ENCODE data around the gene SPACA6.
A peak's percentile ranks its signal among the peaks of the same experiment; 100 is the strongest.

The SPACA6 gene

DNA sequence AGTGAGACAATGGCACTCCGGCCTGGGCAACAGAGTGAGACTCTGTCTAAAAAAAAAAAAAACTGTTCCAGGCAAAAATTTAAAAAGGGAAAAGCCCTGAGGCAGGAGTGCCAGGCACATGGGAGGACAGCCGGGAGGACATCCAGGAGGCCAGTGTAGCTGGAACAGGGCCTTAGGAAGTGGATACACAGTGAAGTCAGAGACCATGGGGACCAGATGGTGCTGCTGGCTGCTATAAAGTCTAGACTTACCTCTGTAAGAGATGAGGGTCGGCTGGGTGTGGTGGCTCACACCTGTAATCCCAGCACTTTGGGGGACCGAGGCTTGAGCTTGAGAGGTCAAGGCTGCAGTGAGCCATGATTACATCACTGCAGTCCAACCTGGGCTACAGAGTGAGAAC is 15.7 kb downstream of the SPACA6 start:
- WGBS, 2 experiments (ENCODE audit: insufficient coverage in 2 of 2): 90 to 95% methylated on average over 4 of the region's 4 CpGs
- Histone ChIP-seq H3K4me3 (ENCODE audit: extremely low read depth, insufficient read depth, low read length, poor library complexity, severe bottlenecking) (no peak overlapping the region), H3K9me3 (ENCODE audit: control insufficient read depth, low read length) (no peaks in the 10 kb centered on the region), H3K27ac (ENCODE audit: low read depth, low read length, severe bottlenecking) (no peak overlapping the region), H3K36me3 (ENCODE audit: control insufficient read depth, insufficient read depth, low read length) (peaks cover 36% of the 10 kb centered on the region), H3K4me1 (ENCODE audit: control insufficient read depth, insufficient read depth, low read length, poor library complexity, severe bottlenecking) (no peaks in the 10 kb centered on the region)

GRCh38 chr19:51709575-51709974 is 16.4 kb downstream of the SPACA6 start:
- Histone ChIP-seq H3K4me1 (ENCODE audit: control insufficient read depth, insufficient read depth, low read length, poor library complexity, severe bottlenecking) (no peaks in the 10 kb centered on the region), H3K36me3 (ENCODE audit: control insufficient read depth, insufficient read depth, low read length) (peaks cover 34% of the 10 kb centered on the region), H3K4me3 (ENCODE audit: extremely low read depth, insufficient read depth, low read length, poor library complexity, severe bottlenecking) (no peak overlapping the region), H3K27ac (ENCODE audit: low read depth, low read length, severe bottlenecking) (no peak overlapping the region), H3K9me3 (ENCODE audit: control insufficient read depth, low read length) (no peaks in the 10 kb centered on the region)
- 91 to 94% methylated on average over 5 to 6 of the region's 6 CpGs for whole genome bisulfite sequencing, 2 experiments (ENCODE audit: insufficient coverage in 2 of 2)

- 88 to 91% methylated on average over 2 of the region's 2 CpGs for WGBS, 2 experiments (ENCODE audit: insufficient coverage in 2 of 2)
- peaks cover 28% of the 10 kb centered on the region for H3K36me3 ChIP-seq (ENCODE audit: control insufficient read depth, insufficient read depth, low read length)
- no peaks in the 10 kb centered on the region for H3K4me1 ChIP-seq (ENCODE audit: control insufficient read depth, insufficient read depth, low read length, poor library complexity, severe bottlenecking)
- no peaks in the 10 kb centered on the region for H3K9me3 ChIP-seq (ENCODE audit: control insufficient read depth, low read length)
- H3K27ac ChIP-seq (ENCODE audit: low read depth, low read length, severe bottlenecking): no peak overlapping the region
- no peak overlapping the region for H3K4me3 ChIP-seq (ENCODE audit: extremely low read depth, insufficient read depth, low read length, poor library complexity, severe bottlenecking)
Observed at GRCh38 chr19:51710163-51710562, 17.0 kb downstream of the SPACA6 start.

DNA sequence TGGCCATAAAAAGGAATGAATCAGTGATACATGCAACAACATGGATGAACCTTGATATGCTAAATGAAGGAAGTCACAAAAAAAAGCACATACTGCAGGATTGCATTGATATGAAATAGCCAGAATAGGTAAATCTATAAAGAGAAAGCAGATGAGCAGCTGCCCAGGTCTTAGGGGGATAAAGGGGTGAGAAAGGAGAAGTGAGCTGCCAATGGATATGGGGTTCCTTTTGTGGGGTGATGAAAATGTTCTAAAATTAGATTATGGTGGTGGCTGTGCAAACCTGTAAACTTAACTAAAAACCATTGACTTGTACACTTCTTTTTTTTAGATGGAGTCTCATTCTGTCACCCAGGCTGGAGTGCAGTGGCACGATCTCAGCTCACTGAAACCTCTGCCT is 18.6 kb downstream of the SPACA6 start:
- no peaks in the 10 kb centered on the region for H3K4me1 ChIP-seq (ENCODE audit: control insufficient read depth, insufficient read depth, low read length, poor library complexity, severe bottlenecking)
- no peaks in the 10 kb centered on the region for H3K9me3 ChIP-seq (ENCODE audit: control insufficient read depth, low read length)
- 86 to 100% methylated on average over 1 of the region's 1 CpG for WGBS, 2 experiments (ENCODE audit: insufficient coverage in 2 of 2)
- H3K36me3 ChIP-seq (ENCODE audit: control insufficient read depth, insufficient read depth, low read length): peaks cover 14% of the 10 kb centered on the region
- no peak overlapping the region for H3K4me3 ChIP-seq (ENCODE audit: extremely low read depth, insufficient read depth, low read length, poor library complexity, severe bottlenecking)
- H3K27ac ChIP-seq (ENCODE audit: low read depth, low read length, severe bottlenecking): no peak overlapping the region

GRCh38 chr19:51712461-51713081 is 19.4 kb downstream of the SPACA6 start:
- Histone ChIP-seq H3K4me3 (ENCODE audit: extremely low read depth, insufficient read depth, low read length, poor library complexity, severe bottlenecking) (no peak overlapping the region), H3K27ac (ENCODE audit: low read depth, low read length, severe bottlenecking) (no peak overlapping the region), H3K36me3 (ENCODE audit: control insufficient read depth, insufficient read depth, low read length) (peaks cover 5% of the 10 kb centered on the region), H3K4me1 (ENCODE audit: control insufficient read depth, insufficient read depth, low read length, poor library complexity, severe bottlenecking) (no peaks in the 10 kb centered on the region), H3K9me3 (ENCODE audit: control insufficient read depth, low read length) (no peaks in the 10 kb centered on the region)
- 55 to 88% methylated on average over 3 to 5 of the region's 9 CpGs for WGBS, 2 experiments (ENCODE audit: insufficient coverage in 2 of 2)

- 93 to 95% methylated on average over 65 to 70 of the region's 74 CpGs for WGBS, 2 experiments (ENCODE audit: insufficient coverage in 2 of 2)
- Histone ChIP-seq H3K27ac (ENCODE audit: low read depth, low read length, severe bottlenecking) (no peak overlapping the region), H3K9me3 (ENCODE audit: control insufficient read depth, low read length) (no peaks in the 10 kb centered on the region), H3K36me3 (ENCODE audit: control insufficient read depth, insufficient read depth, low read length) (no peaks in the 10 kb centered on the region), H3K4me3 (ENCODE audit: extremely low read depth, insufficient read depth, low read length, poor library complexity, severe bottlenecking) (no peak overlapping the region), H3K4me1 (ENCODE audit: control insufficient read depth, insufficient read depth, low read length, poor library complexity, severe bottlenecking) (no peaks in the 10 kb centered on the region)
Observed at GRCh38 chr19:51713319-51714285, 20.5 kb downstream of the SPACA6 start.

DNA sequence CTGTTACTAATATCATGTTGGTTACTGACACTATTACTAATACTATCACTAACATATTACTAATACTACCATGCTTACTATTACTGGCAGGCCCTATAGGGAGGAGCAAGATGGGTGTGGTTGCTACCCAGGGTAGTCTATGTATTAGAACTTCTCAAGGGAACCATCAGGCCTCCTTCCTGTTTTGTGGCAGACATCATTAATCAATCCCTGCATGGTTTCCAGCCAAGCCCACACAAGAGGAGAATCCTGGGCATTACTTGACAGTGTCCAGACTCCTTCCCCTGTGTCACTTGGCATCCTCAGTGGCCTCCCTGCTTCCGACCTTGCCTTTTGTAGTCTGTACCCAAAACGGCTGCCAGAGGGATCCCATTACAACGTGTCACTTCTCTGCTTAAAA is 21.7 kb downstream of the SPACA6 start:
- H3K27ac ChIP-seq (ENCODE audit: low read depth, low read length, severe bottlenecking): no peak overlapping the region
- H3K9me3 ChIP-seq (ENCODE audit: control insufficient read depth, low read length): no peaks in the 10 kb centered on the region
- no peak overlapping the region for H3K4me3 ChIP-seq (ENCODE audit: extremely low read depth, insufficient read depth, low read length, poor library complexity, severe bottlenecking)
- no peaks in the 10 kb centered on the region for H3K36me3 ChIP-seq (ENCODE audit: control insufficient read depth, insufficient read depth, low read length)
- no peaks in the 10 kb centered on the region for H3K4me1 ChIP-seq (ENCODE audit: control insufficient read depth, insufficient read depth, low read length, poor library complexity, severe bottlenecking)
- 70 to 87% methylated on average over 2 to 3 of the region's 3 CpGs for WGBS, 2 experiments (ENCODE audit: insufficient coverage in 2 of 2)

DNA sequence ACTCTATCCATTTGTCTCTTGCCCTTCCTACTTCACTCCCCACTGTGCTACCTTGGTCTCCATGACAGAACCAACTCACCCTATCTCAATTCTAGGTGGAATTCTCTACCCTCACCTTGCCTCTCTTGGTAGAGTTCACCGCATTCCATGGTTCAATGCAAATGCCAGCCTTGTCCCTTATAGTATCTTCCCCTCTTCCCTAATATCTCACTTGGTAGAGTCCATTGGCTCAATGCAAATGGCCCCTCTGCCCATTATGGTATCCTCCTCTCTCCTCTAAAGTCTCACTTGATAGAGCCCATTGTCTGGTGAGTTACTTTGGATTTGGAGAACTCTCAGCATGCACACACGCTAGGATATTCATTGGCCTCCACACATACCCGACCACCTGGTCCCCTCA is 22.7 kb downstream of the SPACA6 start:
- no peak overlapping the region for H3K4me3 ChIP-seq (ENCODE audit: extremely low read depth, insufficient read depth, low read length, poor library complexity, severe bottlenecking)
- WGBS, 2 experiments (ENCODE audit: insufficient coverage in 2 of 2): 74 to 89% methylated on average over 1 to 2 of the region's 3 CpGs

GRCh38 chr19:51716925-51717324 is 23.8 kb downstream of the SPACA6 start:
- 85 to 93% methylated on average over 9 to 10 of the region's 11 CpGs for WGBS, 2 experiments (ENCODE audit: insufficient coverage in 2 of 2)
- Histone ChIP-seq H3K9me3 (ENCODE audit: control insufficient read depth, low read length) (no peaks in the 10 kb centered on the region), H3K27ac (ENCODE audit: low read depth, low read length, severe bottlenecking) (no peak overlapping the region), H3K4me3 (ENCODE audit: extremely low read depth, insufficient read depth, low read length, poor library complexity, severe bottlenecking) (no peak overlapping the region), H3K36me3 (ENCODE audit: control insufficient read depth, insufficient read depth, low read length) (no peaks in the 10 kb centered on the region), H3K4me1 (ENCODE audit: control insufficient read depth, insufficient read depth, low read length, poor library complexity, severe bottlenecking) (no peaks in the 10 kb centered on the region)

More for the DNA sequence above, 22.7 kb downstream of the SPACA6 start:
- Histone ChIP-seq H3K36me3 (ENCODE audit: control insufficient read depth, insufficient read depth, low read length) (no peaks in the 10 kb centered on the region), H3K9me3 (ENCODE audit: control insufficient read depth, low read length) (no peaks in the 10 kb centered on the region), H3K27ac (ENCODE audit: low read depth, low read length, severe bottlenecking) (no peak overlapping the region), H3K4me1 (ENCODE audit: control insufficient read depth, insufficient read depth, low read length, poor library complexity, severe bottlenecking) (no peaks in the 10 kb centered on the region)

DNA sequence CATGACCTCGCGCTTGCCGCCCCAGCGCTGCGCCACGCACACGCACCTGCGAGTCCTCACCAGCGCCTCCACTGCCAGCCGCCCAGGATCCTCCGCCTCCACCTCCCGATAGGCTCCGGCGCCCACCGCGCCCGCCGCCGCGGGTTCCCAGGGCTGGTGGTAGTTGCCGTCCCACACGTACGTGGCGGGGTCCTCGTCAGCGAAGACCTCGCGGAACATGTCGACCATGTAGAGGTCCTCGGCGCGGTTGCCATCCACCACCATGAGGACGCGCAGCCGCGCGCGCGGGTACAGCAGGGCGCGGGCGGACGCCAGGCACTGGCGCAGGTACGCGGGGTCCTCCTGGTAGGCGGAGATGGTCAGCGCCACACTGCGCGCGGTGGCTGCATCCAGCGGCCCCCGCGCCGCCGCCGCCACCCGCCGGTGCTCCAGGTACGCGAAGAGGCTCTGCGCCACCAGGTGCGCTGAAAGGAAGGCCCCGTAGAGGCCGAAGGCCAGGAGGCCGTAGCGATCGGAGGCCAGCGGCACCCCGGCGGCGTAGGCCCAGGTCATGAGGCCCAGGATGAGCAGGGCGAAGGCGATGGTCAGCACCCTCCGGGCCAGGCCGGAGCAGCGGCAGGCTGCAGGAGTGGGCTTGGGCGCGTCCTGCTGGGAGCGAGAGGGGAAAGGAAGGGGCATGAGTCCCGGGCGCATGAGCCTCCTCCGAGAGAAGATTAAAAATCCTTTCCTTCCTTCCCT is 26.3 kb downstream of the SPACA6 start:
- Histone ChIP-seq H3K4me3 (ENCODE audit: extremely low read depth, insufficient read depth, low read length, poor library complexity, severe bottlenecking) (peak overlapping the region; percentile 23), H3K27ac (ENCODE audit: low read depth, low read length, severe bottlenecking) (no peak overlapping the region), H3K36me3 (ENCODE audit: control insufficient read depth, insufficient read depth, low read length) (no peaks in the 10 kb centered on the region), H3K9me3 (ENCODE audit: control insufficient read depth, low read length) (no peaks in the 10 kb centered on the region), H3K4me1 (ENCODE audit: control insufficient read depth, insufficient read depth, low read length, poor library complexity, severe bottlenecking) (no peaks in the 10 kb centered on the region)
- WGBS, 2 experiments (ENCODE audit: insufficient coverage in 2 of 2): 2 to 5% methylated on average over 73 to 75 of the region's 83 CpGs
